SKM-1 treated with dmso at 0.1 percent for 144 hours (cell line): Measurements from ENCODE around the gene HLA-E.
"Not testable (repeated sequence)": the region's sequence is repeated elsewhere in the genome, so short reads cannot be mapped to it uniquely, and the experiment has no call there.

Experiments
- DNase-seq: peaks from one replicate; lab custom pipeline; 2025; ENCODE audit not compliant: unreplicated experiment; lab: John Stamatoyannopoulos, UW

HLA-E gene

DNA sequence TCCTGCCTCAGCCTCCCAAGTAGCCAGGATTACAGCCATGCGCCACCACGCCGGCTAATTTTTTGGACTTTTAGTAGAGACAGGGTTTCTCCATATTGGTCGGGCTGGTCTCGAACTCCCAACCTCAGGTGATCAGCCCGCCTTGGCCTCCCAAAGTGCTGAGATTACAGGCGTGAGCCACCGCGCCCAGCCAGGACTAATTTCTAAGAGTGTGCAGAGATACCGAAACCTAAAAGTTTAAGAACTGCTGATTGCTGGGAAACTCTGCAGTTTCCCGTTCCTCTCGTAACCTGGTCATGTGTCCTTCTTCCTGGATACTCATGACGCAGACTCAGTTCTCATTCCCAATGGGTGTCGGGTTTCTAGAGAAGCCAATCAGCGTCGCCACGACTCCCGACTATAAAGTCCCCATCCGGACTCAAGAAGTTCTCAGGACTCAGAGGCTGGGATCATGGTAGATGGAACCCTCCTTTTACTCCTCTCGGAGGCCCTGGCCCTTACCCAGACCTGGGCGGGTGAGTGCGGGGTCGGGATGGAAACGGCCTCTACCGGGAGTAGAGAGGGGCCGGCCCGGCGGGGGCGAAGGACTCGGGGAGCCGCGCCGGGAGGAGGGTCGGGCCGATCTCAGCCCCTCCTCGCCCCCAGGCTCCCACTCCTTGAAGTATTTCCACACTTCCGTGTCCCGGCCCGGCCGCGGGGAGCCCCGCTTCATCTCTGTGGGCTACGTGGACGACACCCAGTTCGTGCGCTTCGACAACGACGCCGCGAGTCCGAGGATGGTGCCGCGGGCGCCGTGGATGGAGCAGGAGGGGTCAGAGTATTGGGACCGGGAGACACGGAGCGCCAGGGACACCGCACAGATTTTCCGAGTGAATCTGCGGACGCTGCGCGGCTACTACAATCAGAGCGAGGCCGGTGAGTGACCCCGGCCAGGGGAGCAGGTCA lies at the start of gene HLA-E:
HLA-E (plus strand) TSS at position 429 of the 945 bp plus-strand sequence; CDS start at position 452, 23 bp downstream.
- peak; percentile 99 for DNase-seq

DNA sequence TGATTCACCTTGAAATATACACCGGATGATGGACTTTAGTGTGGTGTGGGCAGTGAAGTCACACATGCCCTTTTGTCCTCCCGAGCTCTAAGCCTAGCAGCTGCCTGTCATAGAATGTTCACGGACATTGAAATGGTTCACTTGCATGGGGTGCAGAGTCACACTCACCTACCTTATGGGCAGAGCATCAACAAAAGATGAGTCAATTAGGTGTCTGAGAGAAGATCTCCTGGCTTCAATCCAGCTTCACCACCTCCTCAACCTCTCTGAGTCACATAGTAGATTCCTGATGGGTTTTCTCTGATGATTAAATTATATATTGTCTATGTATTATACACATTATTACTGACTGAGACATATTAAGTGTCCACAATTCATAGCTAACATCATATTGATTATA lies 48.1 kb upstream of the HLA-E start:
- DNase-seq = no peak

GRCh38 chr6:30443657-30444450 lies 45.5 kb upstream of the HLA-E start:
- no peak for DNase-seq

- no peak for DNase-seq
These were observed 44.9 kb upstream of the HLA-E start for GRCh38 chr6:30444451-30444742.

GRCh38 chr6:30446259-30446658 lies 43.0 kb upstream of the HLA-E start:
- no peak for DNase-seq

DNA sequence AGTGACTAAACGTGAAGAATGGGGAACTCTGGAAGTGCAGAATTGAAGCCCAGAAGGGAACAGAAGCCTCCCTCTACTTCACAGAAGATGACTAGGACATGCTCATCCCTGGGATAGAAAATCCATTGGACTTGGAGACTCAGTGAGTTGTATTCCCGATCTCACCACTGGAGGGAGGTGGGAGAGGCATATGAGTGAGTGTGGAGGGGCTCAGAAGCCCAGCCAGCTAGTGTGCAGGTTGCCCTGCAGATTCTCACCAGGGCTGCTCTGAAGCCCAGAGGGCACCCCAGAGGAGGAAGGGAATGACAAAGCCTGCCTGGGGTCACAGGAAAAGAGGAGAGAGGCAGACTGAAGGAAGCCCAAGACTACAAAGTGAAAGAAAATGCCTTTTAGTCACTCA lies 42.1 kb upstream of the HLA-E start:
- DNase-seq = no peak

GRCh38 chr6:30450548-30450908 lies 38.8 kb upstream of the HLA-E start:
- no peak for DNase-seq

DNA sequence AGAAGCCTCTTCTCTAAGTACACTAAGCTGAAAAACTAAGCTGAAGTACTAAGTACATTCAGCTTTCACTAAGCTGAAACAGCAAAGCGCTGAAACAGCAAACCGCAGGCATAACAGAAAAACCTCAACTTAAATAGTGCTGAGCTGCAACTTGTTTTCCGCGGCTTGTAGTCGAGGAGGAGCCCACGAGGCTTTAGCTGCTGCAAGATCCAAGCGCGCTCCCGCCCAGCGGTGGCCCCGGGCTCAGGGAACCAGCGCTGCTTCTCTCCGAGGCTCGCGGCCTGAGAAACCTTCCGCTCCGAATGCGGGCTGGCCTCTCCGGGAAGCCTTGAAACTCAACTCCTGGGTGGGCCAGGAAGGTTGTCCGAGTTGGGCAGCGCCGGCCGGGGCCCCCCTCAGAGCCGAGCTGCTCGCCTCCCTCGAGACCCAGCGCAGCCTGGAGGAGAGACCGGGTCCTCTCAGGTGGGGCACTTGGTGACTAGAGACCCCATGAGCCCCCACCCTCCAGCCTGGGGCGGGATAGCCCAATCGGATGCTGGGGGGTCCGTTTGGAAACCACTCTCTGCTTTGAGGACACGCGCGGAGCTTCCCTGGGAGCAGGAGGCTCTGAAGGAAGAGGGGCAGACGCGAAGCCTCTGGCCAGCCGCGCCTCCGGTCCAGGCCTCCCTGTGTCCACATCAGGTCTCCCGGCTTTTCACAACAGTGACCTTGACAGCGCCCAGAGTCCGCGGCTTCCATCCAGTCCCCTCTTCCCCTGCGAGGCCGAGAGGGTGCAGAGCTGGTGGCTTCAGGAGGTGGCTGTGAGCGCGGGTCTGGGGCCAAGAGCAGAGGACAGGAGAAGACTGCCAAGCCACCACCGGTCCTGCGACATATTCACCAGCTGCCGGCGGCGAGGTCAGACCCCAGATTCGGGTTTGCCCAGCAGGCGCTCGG lies 38.1 kb upstream of the HLA-E start:
- peak; percentile 13 for DNase-seq

GRCh38 chr6:30452736-30453507 lies 36.4 kb upstream of the HLA-E start:
- no peak for DNase-seq

GRCh38 chr6:30453508-30454116 lies 35.7 kb upstream of the HLA-E start:
- peak; percentile 77 for DNase-seq

- no peak for DNase-seq
These were observed 30.2 kb upstream of the HLA-E start for GRCh38 chr6:30459145-30459544.

DNA sequence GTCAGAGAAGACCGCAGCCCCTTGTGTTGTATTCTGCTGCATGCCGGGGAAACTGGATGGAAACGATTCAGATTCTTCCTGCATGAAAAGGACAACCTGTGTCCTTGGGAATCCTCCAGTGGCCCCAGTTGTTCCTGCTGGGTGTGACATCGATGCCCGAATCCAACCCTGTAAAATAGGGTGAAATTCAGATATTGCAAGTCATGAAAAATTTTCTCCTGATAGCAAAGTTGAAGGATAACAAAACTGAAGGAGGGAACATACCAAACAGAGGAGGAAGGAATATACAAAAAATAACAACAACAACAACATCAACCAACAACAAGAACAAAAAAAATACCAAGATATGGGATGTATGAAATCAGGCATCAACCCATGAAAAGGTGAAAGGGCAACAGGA lies 28.3 kb upstream of the HLA-E start:
- DNase-seq = no peak

DNA sequence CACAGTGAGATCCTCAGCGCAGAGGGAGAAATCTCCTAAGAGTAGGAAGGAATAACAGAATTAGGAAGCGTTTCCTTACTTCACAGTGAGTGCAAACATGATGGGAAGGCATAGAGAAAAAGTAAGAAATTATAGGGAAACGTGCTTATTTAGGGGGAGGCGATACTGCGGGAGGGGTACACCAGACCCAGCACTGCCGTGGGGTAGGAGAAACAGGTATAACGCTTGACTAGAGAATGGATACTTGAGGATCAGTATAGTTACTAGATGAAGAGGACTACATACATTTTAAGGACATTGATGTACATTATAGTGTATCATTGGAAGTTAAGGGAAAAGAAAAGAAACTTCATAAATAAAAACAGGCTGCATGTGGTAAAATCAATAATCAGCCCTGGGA lies 26.8 kb upstream of the HLA-E start:
- DNase-seq = no peak

- peak; percentile 32 for DNase-seq
These were observed 26.1 kb upstream of the HLA-E start for GRCh38 chr6:30463242-30463641.

DNA sequence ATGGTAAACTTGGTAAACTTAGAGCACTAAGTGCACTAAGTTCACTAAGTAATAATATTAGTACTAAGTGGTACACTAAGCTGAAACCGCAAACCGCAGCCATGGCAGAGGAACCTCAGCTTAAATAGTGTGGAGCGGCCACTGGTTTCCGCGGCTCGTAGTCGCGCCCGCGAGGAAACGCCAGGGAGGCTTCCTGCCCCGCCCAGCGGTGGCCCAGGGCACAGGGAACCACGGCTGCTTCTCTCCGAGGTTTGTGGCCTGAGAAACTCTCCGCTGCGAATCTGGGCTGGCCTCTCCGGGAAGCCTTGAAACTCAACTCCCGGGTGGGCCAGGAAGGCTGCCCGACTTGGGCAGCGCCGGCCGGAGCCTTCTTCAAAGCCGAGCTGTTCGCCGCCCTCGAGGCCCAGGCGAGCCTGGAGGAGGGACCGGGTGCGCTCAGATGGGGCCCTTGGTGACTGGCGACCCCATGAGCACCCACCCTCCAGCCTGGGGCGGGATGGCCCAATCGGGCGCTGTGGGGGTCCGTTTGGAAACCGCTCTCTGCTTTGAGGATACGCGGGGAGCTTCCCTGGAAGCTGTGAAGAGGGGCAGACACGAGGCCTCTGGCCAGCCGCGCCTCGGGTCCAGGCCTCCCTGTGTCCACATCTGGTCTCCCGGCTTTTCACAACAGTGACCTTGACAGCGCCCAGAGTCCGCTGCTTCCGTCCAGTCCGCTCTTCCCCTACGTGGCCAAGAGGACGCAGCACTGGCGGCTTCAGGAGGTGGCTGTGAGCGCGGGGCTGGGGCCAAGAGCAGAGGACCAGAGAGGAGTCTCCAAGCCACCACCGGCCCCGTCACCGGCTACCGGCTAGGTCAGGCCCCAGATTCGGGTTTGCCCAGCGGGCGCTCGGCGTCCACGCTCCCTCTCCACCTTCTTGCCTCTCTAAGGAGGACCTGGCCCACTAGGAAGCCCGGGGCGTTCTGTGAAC lies 25.4 kb upstream of the HLA-E start:
- peak; percentile 32 for DNase-seq

- no peak for DNase-seq
These were observed 23.6 kb upstream of the HLA-E start for GRCh38 chr6:30465595-30466306.

- no peak for DNase-seq
These were observed 18.3 kb upstream of the HLA-E start for GRCh38 chr6:30470968-30471367.

DNA sequence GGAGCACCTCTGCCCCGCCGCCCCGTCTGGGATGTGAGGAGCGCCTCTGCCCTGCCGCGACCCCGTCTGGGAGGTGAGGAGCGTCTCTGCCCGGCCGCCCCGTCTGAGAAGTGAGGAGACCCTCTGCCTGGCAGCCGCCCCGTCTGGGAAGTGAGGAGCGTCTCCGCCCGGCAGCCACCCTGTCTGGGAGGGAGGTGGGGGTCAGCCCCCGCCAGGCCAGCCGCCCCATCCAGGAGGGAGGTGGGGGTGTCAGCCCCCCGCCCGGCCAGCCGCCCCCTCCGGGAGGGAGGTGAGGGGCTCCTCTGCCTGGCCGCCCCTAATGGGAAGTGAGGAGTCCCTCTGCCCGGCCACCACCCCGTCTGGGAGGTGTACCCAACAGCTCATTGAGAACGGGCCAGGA lies 14.2 kb upstream of the HLA-E start:
- DNase-seq = not testable (repeated sequence)
